H9 (cell line): ENCODE measurements around the gene FOXP4. TPM values are rescaled to one million over a fixed set of nuclear protein-coding genes. Genes with fewer than 3 reads are reported as not detected.

Experiments
- DNase-seq: peaks from one replicate; pipeline ENCODE4 v3.0.0-alpha.2; 2017
- H2AFZ ChIP-seq: one replicate; pipeline ENCODE4 v1.6.1; 2013; ENCODE audit warnings: mild to moderate bottlenecking, low read length, control low read depth, moderate library complexity
- H2AK5ac ChIP-seq: 2 replicates; pipeline ENCODE4 v1.6.1; 2013; ENCODE audit warnings: low read length, control low read depth, mixed read lengths; ENCODE audit not compliant: insufficient read length
- H2BK120ac ChIP-seq: one replicate; pipeline ENCODE4 v1.6.1; 2013; ENCODE audit warnings: low read depth, mild to moderate bottlenecking, low read length, control low read depth, inconsistent platforms; ENCODE audit not compliant: poor library complexity, severe bottlenecking
- H2BK12ac ChIP-seq: 2 replicates; pipeline ENCODE4 v1.6.1; 2013; ENCODE audit warnings: low read length, control low read depth, mixed read lengths, low read depth; ENCODE audit not compliant: insufficient read length
- H2BK15ac ChIP-seq: 2 replicates; pipeline ENCODE4 v1.6.1; 2013; ENCODE audit warnings: low read depth, low read length, control low read depth
- H2BK20ac ChIP-seq: one replicate; pipeline ENCODE4 v1.6.1; 2013; ENCODE audit warnings: low read depth, mild to moderate bottlenecking, low read length, control low read depth, inconsistent platforms; ENCODE audit not compliant: poor library complexity, severe bottlenecking
- H2BK5ac ChIP-seq: 2 replicates; pipeline ENCODE4 v1.6.1; 2013; ENCODE audit warnings: low read length, control low read depth, mixed read lengths; ENCODE audit not compliant: insufficient read length
- H3K14ac ChIP-seq: 2 replicates; pipeline ENCODE4 v1.6.1; 2013; ENCODE audit warnings: low read length, control low read depth; ENCODE audit not compliant: insufficient read depth
- H3K18ac ChIP-seq: 2 replicates; pipeline ENCODE4 v1.6.1; 2013; ENCODE audit warnings: low read depth, mild to moderate bottlenecking, mixed read lengths, low read length, control low read depth; ENCODE audit not compliant: insufficient read length
- H3K23ac ChIP-seq: 2 replicates; pipeline ENCODE4 v1.6.1; 2013; ENCODE audit warnings: low read length, control low read depth, mixed read lengths, low read depth; ENCODE audit not compliant: insufficient read length
- H3K23me2 ChIP-seq: 2 replicates; pipeline ENCODE4 v1.6.1; 2013; ENCODE audit warnings: low read depth, mild to moderate bottlenecking, mixed read lengths, low read length, control low read depth; ENCODE audit not compliant: insufficient read length, poor library complexity, severe bottlenecking
- H3K27ac ChIP-seq: 2 replicates; pipeline ENCODE4 v1.5.1; 2013; ENCODE audit warnings: low read length, control low read depth, mixed read lengths, low read depth; ENCODE audit not compliant: insufficient read length
- H3K27me3 ChIP-seq: 2 replicates; pipeline ENCODE4 v1.6.1; 2013; ENCODE audit warnings: low read length, control low read depth, inconsistent platforms; ENCODE audit not compliant: insufficient read depth
- H3K4ac ChIP-seq: 2 replicates; pipeline ENCODE4 v1.6.1; 2013; ENCODE audit warnings: low read depth, mild to moderate bottlenecking, control low read depth, inconsistent platforms, low read length, moderate library complexity
- H3K4me1 ChIP-seq: 2 replicates; pipeline ENCODE4 v1.6.1; 2013; ENCODE audit warnings: low read length, control low read depth, inconsistent platforms; ENCODE audit not compliant: insufficient read depth
- H3K4me2 ChIP-seq: 2 replicates; pipeline ENCODE4 v1.6.1; 2013; ENCODE audit warnings: low read length, control low read depth, mixed read lengths; ENCODE audit not compliant: insufficient read length, insufficient read depth
- H3K56ac ChIP-seq: 2 replicates; pipeline ENCODE4 v1.6.1; 2013; ENCODE audit warnings: low read depth, mild to moderate bottlenecking, mixed read lengths, low read length, control low read depth; ENCODE audit not compliant: insufficient read length
- H3K79me1 ChIP-seq: 2 replicates; pipeline ENCODE4 v1.6.1; 2013; ENCODE audit warnings: low read depth, mild to moderate bottlenecking, moderate library complexity, low read length, control low read depth, inconsistent platforms; ENCODE audit not compliant: insufficient read depth, poor library complexity, severe bottlenecking
- H3K79me2 ChIP-seq: 2 replicates; pipeline ENCODE4 v1.6.1; 2013; ENCODE audit warnings: low read length, control low read depth, inconsistent platforms; ENCODE audit not compliant: insufficient read depth
- H3K9ac ChIP-seq: 2 replicates; pipeline ENCODE4 v1.6.1; 2013; ENCODE audit warnings: low read length, control low read depth, mixed read lengths; ENCODE audit not compliant: insufficient read length; ENCODE audit errors: extremely low read depth
- H3K9me3 ChIP-seq: one replicate; pipeline ENCODE4 v1.6.1; 2013; ENCODE audit warnings: low read depth, low read length, inconsistent platforms; ENCODE audit not compliant: control insufficient read depth
- H3T11ph ChIP-seq: one replicate; pipeline ENCODE4 v1.6.1; 2013; ENCODE audit warnings: mild to moderate bottlenecking, low read length, control low read depth, inconsistent platforms
- H4K20me1 ChIP-seq: one replicate; pipeline ENCODE4 v1.6.1; 2013; ENCODE audit not compliant: control insufficient read depth, insufficient read length, insufficient read depth
- H4K5ac ChIP-seq: 2 replicates; pipeline ENCODE4 v1.6.1; 2013; ENCODE audit warnings: low read depth, mild to moderate bottlenecking, mixed read lengths, low read length, control low read depth; ENCODE audit not compliant: insufficient read length
- H4K8ac ChIP-seq: replicated peaks from 2 replicates; pipeline ENCODE4 v1.6.1; 2013; ENCODE audit warnings: low read length, control low read depth, mixed read lengths, low read depth; ENCODE audit not compliant: insufficient read length
- H4K91ac ChIP-seq: 2 replicates; pipeline ENCODE4 v1.6.1; 2013; ENCODE audit warnings: low read depth, mild to moderate bottlenecking, moderate library complexity, mixed read lengths, low read length, control low read depth; ENCODE audit not compliant: insufficient read length
- H3K27ac Mint-ChIP-seq, 3 experiments: 2 replicates in 2 of 3; 3 replicates in 1 of 3; pipeline ENCODE4 v1.8.0; 2020 to 2021; ENCODE audit warnings: mixed read lengths in 3 of 3, mild to moderate bottlenecking in 1 of 3, moderate library complexity in 1 of 3
- H3K27me3 Mint-ChIP-seq: 2 replicates; pipeline ENCODE4 v1.8.0; 2021; ENCODE audit warnings: low read depth, mild to moderate bottlenecking, moderate library complexity, mixed read lengths
- H3K36me3 Mint-ChIP-seq, 3 experiments: 2 replicates in 2 of 3; 3 replicates in 1 of 3; pipeline ENCODE4 v1.8.0; 2020 to 2021; ENCODE audit warnings: low read depth in 3 of 3, mixed read lengths in 3 of 3; ENCODE audit not compliant: insufficient read depth in 1 of 3
- H3K4me1 Mint-ChIP-seq, 2 experiments: 2 replicates each; pipeline ENCODE4 v1.8.0; 2020; ENCODE audit warnings: mixed read lengths in 2 of 2
- H3K4me3 Mint-ChIP-seq, 2 experiments: 2 replicates in 1 of 2; 3 replicates in 1 of 2; pipeline ENCODE4 v1.8.0; 2020 to 2021; ENCODE audit warnings: mild to moderate bottlenecking in 2 of 2, mixed read lengths in 2 of 2, moderate library complexity in 1 of 2
- H3K9me3 Mint-ChIP-seq, 2 experiments: 2 replicates in 1 of 2; 3 replicates in 1 of 2; pipeline ENCODE4 v1.8.0; 2020; ENCODE audit warnings: mild to moderate bottlenecking in 2 of 2, mixed read lengths in 2 of 2, moderate library complexity in 1 of 2
- WGBS: extraction: QIAGEN DNeasy Blood & Tissue Kit; methylation state at CpG from one replicate; pipeline ENCODE4 v1.1.7; 2013; ENCODE audit warnings: missing lambda C conversion rate, low lambda C conversion rate, mixed read lengths; ENCODE audit not compliant: insufficient read length; ENCODE audit errors: extremely low coverage; 5-methylcytosine and 5-hydroxymethylcytosine counted together
- total RNA-seq: library from RNA; stranded (reverse); gene quantifications from 2 replicates; pipeline ENCODE4 v1.2.1, GENCODE V29; 2021
- TF ChIP-seq, protein P1 (sequence below): fragments of 200-600 bp; sonication (generic); conservative IDR thresholded peaks from 3 replicates; pipeline ENCODE4 v1.8.0; 2021; ENCODE audit warnings: antibody characterized with exemption, mild to moderate bottlenecking

FOXP4 gene
- total RNA-seq, 1 experiment from 2014 or later = 18.2 TPM

DNA sequence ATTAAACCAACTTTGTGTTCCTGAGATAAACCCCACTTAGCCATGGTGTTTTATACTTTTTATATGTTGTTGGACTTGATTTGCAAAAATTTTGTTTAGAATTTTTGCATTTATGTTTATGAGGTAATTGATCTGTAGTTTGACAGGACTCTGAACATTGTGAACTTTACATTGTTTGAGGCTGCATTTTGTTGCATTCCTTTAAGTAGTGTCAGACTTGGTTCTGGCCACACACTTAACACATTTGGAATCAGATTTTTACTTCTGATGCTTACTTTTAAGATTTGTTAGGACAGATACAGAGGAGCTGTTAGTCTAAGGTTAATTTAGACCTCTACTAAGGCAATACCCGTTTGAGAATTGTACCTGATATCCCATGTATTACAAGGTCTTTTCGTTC is 75.6 kb downstream of the FOXP4 start:
- H3K79me1 ChIP-seq = no peaks in the 10 kb centered on the region
- H4K5ac ChIP-seq = no peak overlapping the region
- WGBS = no CpG with 5 or more reads among the region's 2 CpGs
- no peak overlapping the region for H4K91ac ChIP-seq
- no peak overlapping the region for H4K8ac ChIP-seq
- H2BK12ac ChIP-seq = no peak overlapping the region
- peaks cover 0 to 21% (median 2%) of the 10 kb centered on the region in 3 experiments; a peak in 5 of 7 replicates for H3K36me3 Mint-ChIP-seq
- no peak overlapping the region for H3K27ac ChIP-seq
- H3K4me2 ChIP-seq = no peak overlapping the region
- H3K9ac ChIP-seq = no peak overlapping the region
- H3K27me3 Mint-ChIP-seq = peaks cover 10% of the 10 kb centered on the region
- no peak overlapping the region for H2BK20ac ChIP-seq
- no peaks in the 10 kb centered on the region for H3K23me2 ChIP-seq
- no peak overlapping the region for H2BK5ac ChIP-seq
- TF ChIP-seq, protein P1, sequence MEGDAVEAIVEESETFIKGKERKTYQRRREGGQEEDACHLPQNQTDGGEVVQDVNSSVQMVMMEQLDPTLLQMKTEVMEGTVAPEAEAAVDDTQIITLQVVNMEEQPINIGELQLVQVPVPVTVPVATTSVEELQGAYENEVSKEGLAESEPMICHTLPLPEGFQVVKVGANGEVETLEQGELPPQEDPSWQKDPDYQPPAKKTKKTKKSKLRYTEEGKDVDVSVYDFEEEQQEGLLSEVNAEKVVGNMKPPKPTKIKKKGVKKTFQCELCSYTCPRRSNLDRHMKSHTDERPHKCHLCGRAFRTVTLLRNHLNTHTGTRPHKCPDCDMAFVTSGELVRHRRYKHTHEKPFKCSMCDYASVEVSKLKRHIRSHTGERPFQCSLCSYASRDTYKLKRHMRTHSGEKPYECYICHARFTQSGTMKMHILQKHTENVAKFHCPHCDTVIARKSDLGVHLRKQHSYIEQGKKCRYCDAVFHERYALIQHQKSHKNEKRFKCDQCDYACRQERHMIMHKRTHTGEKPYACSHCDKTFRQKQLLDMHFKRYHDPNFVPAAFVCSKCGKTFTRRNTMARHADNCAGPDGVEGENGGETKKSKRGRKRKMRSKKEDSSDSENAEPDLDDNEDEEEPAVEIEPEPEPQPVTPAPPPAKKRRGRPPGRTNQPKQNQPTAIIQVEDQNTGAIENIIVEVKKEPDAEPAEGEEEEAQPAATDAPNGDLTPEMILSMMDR = no peak
- H3K27ac Mint-ChIP-seq = no peak overlapping the region
- H3K4me3 Mint-ChIP-seq = no peak overlapping the region
- no peak overlapping the region for H3K14ac ChIP-seq
- no peak for DNase-seq
- no peak overlapping the region for H2BK120ac ChIP-seq
- no peak overlapping the region for H3K4ac ChIP-seq
- no peaks in the 10 kb centered on the region for H3K9me3 ChIP-seq
- no peak overlapping the region for H3T11ph ChIP-seq
- no peak overlapping the region for H2AK5ac ChIP-seq
- no peak overlapping the region for H2AFZ ChIP-seq
- H3K27me3 ChIP-seq = no peaks in the 10 kb centered on the region
- no peaks in the 10 kb centered on the region for H4K20me1 ChIP-seq
- H3K4me1 ChIP-seq = no peaks in the 10 kb centered on the region
- no peak overlapping the region for H2BK15ac ChIP-seq
- H3K18ac ChIP-seq = no peak overlapping the region
- no peaks in the 10 kb centered on the region for H3K79me2 ChIP-seq
- H3K23ac ChIP-seq = no peak overlapping the region
- H3K4me1 Mint-ChIP-seq = peaks cover 15 to 22% of the 10 kb centered on the region in 2 experiments
- H3K9me3 Mint-ChIP-seq = peaks cover 16 to 20% of the 10 kb centered on the region in 2 experiments
- no peak overlapping the region for H3K56ac ChIP-seq
